ENCODE data around the gene GDPD3.

GRCh38 chr16:30070490-30070889 is 42.8 kb downstream of the GDPD3 start:
- TF ChIP-seq POLR2A (IDR thresholded peaks at IDR 0.05) = no peak
- TF ChIP-seq CTCF (IDR thresholded peaks at IDR 0.05) = no peak
